Activated CD8-positive, alpha-beta memory T cell treated with anti-CD3 and anti-CD28 coated beads for 24 hours (primary cell): ENCODE results near the gene MED22.
A peak's percentile ranks its signal among the peaks of the same experiment; 100 is the strongest.
"Not testable (repeated sequence)": the region's sequence is repeated elsewhere in the genome, so short reads cannot be mapped to it uniquely, and the experiment has no call there.

Source experiments
- DNase-seq: peaks from one replicate; pipeline ENCODE4 v3.0.0-alpha.2; 2020

The MED22 gene

GRCh38 chr9:133333566-133333965 lies 14.4 kb downstream of the MED22 start:
- DNase-seq, result no peak

DNA sequence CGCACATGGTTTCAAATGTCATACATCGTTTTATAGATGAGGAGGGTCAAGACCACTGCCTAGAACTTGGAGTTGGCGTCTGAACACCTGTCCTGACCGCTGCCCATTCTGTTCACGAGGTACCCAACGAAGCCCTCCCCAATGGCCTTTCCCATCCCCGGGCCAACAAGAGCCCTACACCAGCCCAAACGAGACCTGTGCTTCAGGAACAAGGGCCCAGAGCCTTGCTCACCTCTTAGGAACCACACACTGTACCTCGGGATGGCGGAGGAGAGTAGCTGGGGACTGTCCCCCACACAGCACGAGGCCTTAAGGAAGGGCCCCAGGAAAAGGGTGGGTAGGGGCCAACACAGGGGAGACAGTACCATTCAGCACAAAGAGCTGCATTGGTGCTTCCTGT lies 14.9 kb downstream of the MED22 start:
- DNase-seq, result no peak

- DNase-seq, result peak; percentile 45
These were observed 15.6 kb downstream of the MED22 start for GRCh38 chr9:133332381-133332730.

- DNase-seq, result peak; percentile 41
These were observed 16.1 kb downstream of the MED22 start for GRCh38 chr9:133331641-133332380.

DNA sequence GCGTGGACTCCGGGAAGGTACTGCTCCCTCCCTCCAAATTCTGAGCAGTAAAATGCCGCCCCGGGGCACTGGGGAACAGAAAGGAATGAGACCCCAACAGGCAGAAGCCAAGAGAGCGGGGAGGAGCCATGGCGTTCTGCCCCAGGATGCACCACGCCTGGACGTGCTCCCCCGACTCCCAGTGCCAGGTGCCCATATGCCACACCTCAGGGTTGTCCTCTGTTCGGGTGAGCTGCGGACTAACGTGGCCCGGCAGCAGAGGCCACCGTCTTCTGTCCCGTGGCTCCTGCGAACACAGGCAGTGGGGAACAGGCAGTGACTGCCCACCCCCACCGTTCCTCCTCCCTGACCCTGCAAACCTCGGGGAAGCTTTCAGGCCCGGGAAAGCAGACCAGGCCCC lies 16.7 kb downstream of the MED22 start:
- DNase-seq, result peak; percentile 56

- peak; percentile 59 for DNase-seq
These were observed 18.4 kb downstream of the MED22 start for GRCh38 chr9:133329306-133330156.

GRCh38 chr9:133327834-133328484 lies 20.0 kb downstream of the MED22 start:
- DNase-seq, result peak; percentile 54

GRCh38 chr9:133327021-133327420 lies 20.9 kb downstream of the MED22 start:
- DNase-seq, result not testable (repeated sequence)

GRCh38 chr9:133323991-133324703 lies 23.8 kb downstream of the MED22 start:
- no peak for DNase-seq

DNA sequence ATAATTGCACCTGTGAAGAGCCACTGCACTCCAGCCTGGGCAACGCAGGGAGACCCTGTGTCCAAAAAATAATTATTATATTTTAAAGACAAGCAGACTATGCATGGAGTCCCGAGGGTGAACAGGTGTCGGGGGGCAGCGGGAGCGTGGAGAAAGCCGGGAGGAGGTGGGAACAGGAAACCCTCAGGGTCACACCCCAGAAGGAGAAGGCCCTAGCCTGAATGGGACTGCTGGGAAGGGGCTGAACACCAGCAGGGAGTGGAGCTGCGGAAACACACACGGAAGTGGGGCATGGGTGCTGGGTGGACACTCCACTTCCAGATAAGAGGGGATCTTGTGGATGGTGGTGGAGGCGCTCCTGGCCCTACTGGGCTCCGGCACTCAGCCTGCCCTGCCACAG lies 24.7 kb downstream of the MED22 start:
- no peak for DNase-seq

GRCh38 chr9:133322701-133323100 lies 25.2 kb downstream of the MED22 start:
- no peak for DNase-seq

GRCh38 chr9:133321411-133321935 lies 26.5 kb downstream of the MED22 start:
- DNase-seq, result no peak

GRCh38 chr9:133320421-133320881 lies 27.5 kb downstream of the MED22 start:
- DNase-seq, result no peak

DNA sequence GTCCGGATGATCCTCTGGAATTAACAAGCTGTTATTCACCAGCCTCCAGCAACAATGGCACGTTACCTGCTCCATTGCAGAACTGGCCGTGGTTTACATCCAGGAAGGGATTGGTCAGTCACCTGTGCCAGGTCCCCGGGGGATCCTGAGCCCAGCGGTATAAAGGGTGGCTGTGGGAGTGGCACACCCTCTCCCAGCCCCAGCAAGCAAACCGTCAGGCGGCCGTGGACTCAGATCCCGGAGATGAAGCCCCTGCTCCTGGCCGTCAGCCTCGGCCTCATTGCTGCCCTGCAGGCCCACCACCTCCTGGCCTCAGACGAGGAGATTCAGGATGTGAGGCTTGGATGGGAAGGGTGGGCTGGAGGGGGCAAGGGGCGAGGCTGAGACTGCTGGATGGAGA lies 30.4 kb downstream of the MED22 start:
- not testable (repeated sequence) for DNase-seq

GRCh38 chr9:133315997-133316396 lies 31.9 kb downstream of the MED22 start:
- DNase-seq, result no peak

GRCh38 chr9:133309608-133310007 lies 38.3 kb downstream of the MED22 start:
- DNase-seq, result no peak

DNA sequence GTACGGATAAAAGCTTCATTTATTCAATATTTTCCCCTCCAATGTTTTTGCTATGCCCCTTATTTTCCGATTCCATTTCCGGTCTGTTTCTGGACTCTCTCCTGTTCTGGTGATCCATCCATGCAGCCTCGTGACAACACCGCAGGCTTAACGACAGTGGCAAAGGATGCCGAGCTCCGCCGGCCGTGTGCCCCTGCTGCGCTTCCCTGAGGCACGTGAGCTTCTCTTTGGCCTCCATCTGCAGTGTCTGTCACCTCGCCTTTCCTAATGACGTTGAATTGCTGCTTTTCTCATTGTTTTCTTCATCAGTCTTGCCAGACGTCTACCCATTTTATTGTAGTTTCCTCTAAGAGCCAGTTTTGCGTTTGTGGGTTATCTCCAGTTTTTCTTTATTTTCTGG lies 40.6 kb downstream of the MED22 start:
- no peak for DNase-seq

DNA sequence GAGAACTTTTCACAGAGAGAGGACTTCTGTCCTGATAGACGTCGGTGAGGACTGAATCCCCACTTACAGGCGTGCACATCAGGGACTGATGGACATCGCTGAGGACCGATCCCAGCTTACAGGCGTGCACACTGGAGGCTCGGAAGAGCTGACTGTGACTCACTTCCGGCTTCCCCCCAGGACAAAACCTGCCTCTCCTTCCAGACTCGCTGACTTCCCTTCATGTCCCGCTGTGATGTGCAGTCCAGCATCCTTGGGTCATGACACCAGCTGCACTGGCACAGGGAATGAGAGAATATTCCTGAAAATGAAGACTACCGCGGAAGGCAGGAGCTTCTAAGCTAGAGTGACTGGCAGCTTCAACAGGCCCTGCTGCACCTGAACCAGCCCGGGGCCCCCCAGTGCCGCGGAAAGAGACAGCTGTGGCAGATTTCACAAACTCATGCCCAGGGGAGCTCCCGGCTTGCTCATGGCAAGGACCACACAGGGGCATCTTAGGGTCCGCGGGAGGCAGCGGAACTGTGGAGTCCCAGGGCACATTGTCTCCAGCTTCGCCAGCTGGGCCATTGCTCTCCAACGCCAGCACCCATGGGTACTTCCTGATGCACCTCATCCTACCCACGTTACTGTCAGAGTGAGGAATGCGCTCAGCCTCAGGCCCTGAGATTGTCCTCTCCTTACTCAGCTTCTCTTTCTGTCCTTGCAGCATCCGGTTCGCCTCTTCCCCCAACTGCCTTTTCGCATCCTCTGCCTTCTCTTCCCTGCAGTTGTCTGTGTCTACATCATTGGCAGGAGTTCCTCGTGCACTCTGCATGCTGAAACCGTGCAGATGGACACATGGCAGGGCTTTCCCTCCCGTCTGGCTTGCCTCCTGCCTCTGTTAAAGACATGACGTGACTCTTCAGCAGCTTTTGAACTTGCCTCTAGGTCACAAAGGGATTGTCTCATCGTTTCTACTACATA lies 41.4 kb downstream of the MED22 start:
- DNase-seq, result peak; percentile 49

DNA sequence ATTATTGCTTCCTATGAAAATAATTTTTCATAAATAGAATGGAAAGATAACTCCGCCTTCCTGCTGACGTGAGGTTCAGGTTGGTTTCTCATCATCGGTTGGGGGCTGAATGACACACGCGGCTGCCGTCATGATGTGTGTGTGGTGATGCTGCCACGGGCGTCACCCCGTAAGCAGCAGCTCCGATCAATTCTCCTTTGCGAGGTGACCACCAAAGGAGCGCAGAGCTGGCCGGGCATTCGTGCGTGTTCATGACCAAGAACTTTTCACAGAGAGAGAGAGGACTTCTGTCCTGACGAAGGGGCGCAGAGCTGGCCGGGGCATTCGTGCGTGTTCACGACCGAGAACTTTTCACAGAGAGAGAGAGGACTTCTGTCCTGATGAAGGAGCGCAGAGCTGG lies 42.2 kb downstream of the MED22 start:
- peak; percentile 5 for DNase-seq

DNA sequence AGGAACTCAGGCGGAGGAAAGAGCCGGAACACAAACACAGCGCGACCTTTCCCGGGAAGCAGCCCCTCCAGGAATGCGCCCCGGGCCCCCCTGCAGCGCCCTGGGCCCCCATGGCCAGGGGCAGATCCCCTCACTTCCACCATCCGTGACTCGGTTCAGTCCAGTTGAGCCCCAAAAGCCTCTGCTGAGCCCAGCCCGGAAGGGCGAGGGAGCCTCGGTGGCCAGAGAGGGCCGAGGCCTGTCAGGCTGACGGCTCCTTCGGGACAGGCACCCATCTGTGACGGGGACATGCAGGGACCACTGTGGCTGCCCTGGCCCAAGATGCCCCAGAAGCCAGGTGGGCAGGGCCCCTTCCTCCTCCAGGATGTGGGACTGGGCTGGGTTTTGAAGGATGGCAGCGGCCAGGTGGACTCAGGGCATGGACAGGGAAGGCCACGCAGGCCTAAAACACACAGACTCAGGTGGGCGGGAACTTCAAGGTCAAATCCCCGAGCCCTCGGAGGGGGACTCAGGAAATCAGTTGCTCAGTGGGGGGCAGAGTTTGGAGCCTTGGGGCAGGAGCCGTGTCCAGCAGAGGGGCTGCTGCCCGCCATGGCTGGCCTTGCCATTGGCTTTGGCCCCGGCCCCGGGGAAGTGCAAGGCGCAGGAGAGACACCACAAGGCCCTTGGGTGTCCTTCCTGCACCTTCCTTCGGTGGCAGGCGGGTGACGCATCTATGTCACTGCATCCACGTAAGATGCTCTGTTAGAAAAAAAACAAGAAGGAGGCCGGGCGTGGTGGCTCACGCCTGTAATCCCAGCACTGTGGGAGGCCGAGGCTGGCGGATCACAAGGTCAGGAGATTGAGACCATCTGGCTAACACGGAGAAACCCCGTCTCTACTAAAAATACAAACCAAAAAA lies 43.2 kb downstream of the MED22 start:
- peak; percentile 47 for DNase-seq

DNA sequence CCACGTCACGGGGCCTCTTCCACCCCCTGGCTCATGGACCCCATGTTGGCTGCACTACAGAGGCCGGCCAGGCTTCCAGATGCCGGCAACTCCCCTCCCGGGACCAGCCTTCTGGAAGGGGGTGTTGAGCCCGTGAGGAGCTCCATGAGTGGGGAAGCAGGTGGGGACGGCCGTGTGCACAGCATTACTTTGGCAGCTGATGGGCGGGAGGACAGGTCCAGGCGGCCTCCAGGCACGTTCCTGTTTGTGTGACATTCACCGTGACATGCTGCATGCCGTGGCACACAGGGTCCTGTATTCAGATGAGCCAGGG lies 43.8 kb downstream of the MED22 start:
- peak; percentile 40 for DNase-seq
